SH-SY5Y (cell line): ENCODE measurements around the gene GPHA2.

ENCODE experiments used
- GATA2 ChIP-seq: IDR thresholded peaks from 2 replicates; pipeline ENCODE4 v1.6.1; 2011; ENCODE audit warnings: mild to moderate bottlenecking, low read depth, low read length
- GATA3 ChIP-seq: IDR thresholded peaks from 2 replicates; pipeline ENCODE4 v1.6.1; 2011; ENCODE audit warnings: low read depth, mild to moderate bottlenecking, low read length, moderate library complexity

DNA sequence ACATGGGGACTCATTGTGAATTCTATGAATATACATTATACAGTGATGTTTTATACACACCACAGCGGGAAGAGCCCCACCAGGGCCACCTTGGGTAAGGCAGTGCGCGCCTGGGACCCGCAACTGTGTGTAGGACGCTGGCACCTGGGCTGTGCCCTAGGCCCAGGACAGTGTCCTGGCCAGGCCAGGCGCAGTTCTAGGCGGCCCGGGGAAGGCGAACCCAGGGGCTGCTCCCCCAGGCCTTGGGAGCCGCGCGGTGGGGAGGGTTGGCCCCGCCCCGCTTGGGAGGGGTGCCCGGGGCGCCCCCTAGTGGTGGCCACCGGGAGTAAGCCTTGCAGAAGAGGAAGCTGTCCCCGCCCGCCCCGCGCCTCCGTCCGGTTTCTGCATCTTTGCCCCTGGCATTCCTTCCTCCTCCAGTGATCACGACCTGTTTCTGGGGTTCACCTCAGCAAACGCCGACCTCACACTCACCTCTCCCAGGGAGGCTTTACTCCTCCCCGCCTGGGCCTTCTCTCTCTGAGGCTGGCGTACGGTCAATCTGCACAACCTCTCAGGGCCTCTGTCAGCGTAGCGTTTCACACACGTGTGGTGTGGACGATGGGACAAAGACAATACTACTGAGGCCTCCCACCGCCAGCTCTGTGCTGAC, 47.8 kb downstream of the GPHA2 start:
- TF ChIP-seq GATA2, result no peak
- no peak for TF ChIP-seq GATA3
